GM12892 (cell line): ENCODE measurements around the gene LAP3. TPM values are rescaled to one million over a fixed set of nuclear protein-coding genes. Genes with fewer than 3 reads are reported as not detected.
"Not testable (repeated sequence)": the region's sequence is repeated elsewhere in the genome, so short reads cannot be mapped to it uniquely, and the experiment has no call there.

ENCODE experiments used
- DNase-seq: peaks from one replicate; pipeline ENCODE4 v3.0.0; 2011; ENCODE audit not compliant: insufficient read length
- FAIRE-seq: peaks from 2 replicates; lab custom pipeline; 2011; peaks lifted over from hg19 to GRCh38; lab: Jason Lieb, UNC
- POLR2A ChIP-seq: IDR thresholded peaks from 2 replicates; pipeline ENCODE4 v1.6.1; 2011; ENCODE audit warnings: low read depth, low read length, control low read depth
- POLR2AphosphoS5 ChIP-seq: IDR thresholded peaks from 2 replicates; pipeline ENCODE4 v1.6.1; 2011; ENCODE audit warnings: low read depth, low read length, control low read depth
- TAF1 ChIP-seq: IDR thresholded peaks from 2 replicates; pipeline ENCODE4 v1.6.1; 2011; ENCODE audit warnings: low read depth, mild to moderate bottlenecking, control low read depth, low read length, borderline replicate concordance
- polyA plus RNA-seq: library from polyadenylated mRNA; unstranded; fragments of >200 nt; gene quantifications from one replicate; pipeline ENCODE4 v1.2.1, GENCODE V29; 2012; ENCODE audit warnings: missing spikeins, inconsistent platforms; ENCODE audit not compliant: missing spikeins

Gene LAP3
- 188 TPM for polyA plus RNA-seq

DNA sequence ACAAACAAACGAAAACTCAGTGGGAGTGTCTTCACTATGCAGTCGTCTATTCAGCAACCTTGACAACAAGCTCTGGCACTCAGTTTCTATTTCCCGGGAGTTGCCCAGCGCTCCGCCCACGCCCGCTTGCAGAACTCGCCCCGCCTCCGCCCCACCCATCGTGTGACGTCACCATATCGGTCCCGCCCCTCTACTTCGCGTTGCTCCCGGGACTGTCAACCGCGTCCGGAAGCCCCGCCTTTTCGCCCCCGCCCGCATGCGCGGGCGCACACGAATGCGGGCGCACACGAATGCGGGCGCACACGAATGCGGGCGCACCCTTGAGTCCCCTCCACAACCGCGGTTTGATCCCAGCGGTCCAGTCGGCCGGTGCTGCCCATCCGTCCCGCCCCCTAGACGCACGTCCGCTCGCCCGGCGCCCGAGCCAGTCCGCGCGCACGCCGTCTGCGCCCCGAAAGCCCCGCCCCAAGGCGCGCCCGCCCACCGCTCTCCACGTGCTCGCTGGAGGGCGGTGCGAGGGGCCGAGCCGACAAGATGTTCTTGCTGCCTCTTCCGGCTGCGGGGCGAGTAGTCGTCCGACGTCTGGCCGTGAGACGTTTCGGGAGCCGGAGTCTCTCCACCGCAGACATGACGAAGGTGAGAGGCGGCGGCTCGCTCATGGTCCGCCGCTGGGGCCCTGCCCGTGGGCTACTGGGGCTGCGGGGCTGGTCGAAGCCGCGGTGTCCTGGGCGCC, at the start of gene LAP3:
TSS of gene LAP3 (plus strand) at position 267 of the 733 bp plus-strand sequence. CDS start at position 535, 268 bp downstream.
- peak; percentile 83 for DNase-seq
- TF ChIP-seq TAF1: peak; percentile 98
- TF ChIP-seq POLR2A: peak; percentile 99
- TF ChIP-seq POLR2AphosphoS5: peak; percentile 99
- FAIRE-seq: peak; percentile 99

DNA sequence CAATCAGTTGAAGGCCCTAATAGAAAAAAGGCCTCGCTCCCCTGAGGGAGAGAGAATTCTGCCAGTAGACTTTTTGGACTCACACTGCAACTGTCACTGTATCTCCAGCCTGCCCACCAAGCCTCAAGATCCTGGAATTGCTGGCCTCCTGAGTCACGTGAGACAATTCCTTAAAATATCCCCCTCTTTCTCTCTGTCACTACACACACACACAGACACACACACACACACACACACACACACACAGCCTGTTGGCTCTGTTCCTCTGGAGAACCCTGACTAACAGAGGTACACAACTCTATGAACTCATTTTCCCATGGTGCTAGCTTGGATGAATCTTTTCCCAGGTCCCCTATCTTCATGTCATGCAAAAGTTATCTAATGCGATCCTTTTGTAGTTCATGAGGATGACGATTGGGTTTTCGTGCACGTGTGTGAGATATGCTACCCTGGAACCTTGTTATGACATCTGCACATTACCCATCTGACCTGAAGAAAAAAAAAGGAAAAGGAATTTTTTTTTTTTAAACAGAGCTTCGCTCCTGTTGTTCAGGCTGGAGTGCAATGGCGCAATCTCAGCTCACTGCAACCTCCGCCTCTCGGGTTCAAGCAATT, 48.3 kb upstream of the LAP3 start:
- no peak for FAIRE-seq
- no peak for DNase-seq
- TF ChIP-seq POLR2AphosphoS5 (no peak), TAF1 (no peak), POLR2A (no peak)

- TF ChIP-seq POLR2AphosphoS5: no peak
- TF ChIP-seq POLR2A: no peak
- TF ChIP-seq TAF1: no peak
- no peak for DNase-seq
- FAIRE-seq: no peak
Measured at GRCh38 chr4:17531538-17532285, 45.3 kb upstream of the LAP3 start.

GRCh38 chr4:17534705-17535104, 42.3 kb upstream of the LAP3 start:
- TF ChIP-seq TAF1 (no peak), POLR2AphosphoS5 (no peak), POLR2A (no peak)
- no peak for FAIRE-seq
- no peak for DNase-seq

DNA sequence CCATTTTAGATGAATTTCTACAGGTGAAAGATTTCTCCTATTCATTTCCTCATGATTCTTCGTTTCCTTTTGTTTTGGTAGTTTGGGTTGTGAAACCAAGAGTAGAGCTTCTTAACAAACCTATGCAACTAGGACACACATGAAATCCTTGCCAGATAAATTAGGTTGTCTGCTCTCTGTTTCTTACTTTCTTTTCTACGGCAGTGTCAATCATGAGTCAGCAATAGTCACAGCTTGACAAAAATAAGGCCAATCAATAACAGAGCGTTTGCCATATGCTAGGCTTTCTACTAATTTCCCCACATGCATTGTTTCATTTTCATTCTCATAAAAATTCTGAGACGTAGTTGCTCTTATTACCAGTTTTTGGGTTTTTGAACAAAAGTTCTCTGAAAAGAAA, 41.8 kb upstream of the LAP3 start:
- FAIRE-seq (no peak), DNase-seq (no peak)
- no peak for TF ChIP-seq TAF1
- TF ChIP-seq POLR2A: no peak
- TF ChIP-seq POLR2AphosphoS5: no peak

- TF ChIP-seq POLR2A: no peak
- no peak for TF ChIP-seq POLR2AphosphoS5
- TF ChIP-seq TAF1: no peak
- FAIRE-seq: no peak
- DNase-seq: no peak
Measured at GRCh38 chr4:17535906-17536305, 41.1 kb upstream of the LAP3 start.

- not testable (repeated sequence) for FAIRE-seq, DNase-seq
Measured at GRCh38 chr4:17537060-17537459, 39.9 kb upstream of the LAP3 start.

- FAIRE-seq: no peak
- no peak for DNase-seq
- TF ChIP-seq POLR2AphosphoS5: no peak
- no peak for TF ChIP-seq TAF1
- no peak for TF ChIP-seq POLR2A
Measured at GRCh38 chr4:17544205-17544604, 32.8 kb upstream of the LAP3 start.

DNA sequence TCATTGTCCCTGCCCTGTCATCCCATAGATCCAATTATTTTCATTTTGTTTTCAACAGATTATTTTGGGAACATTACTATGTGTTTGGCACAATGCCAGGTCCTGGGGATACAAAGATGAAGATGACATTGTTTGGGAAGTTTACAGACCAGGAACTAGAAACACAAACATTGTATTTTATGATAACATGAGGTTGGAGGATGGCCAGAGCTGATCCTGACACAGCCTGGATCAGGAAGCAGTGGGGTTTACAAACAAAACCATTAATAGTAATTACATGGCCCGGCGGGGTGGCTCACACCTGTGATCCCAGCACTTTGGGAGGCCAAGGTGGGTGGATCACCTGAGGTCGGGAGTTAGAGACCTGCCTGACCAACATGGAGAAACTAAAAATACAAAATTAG, 32.2 kb upstream of the LAP3 start:
- no peak for FAIRE-seq
- DNase-seq: no peak

GRCh38 chr4:17545374-17546140, 31.4 kb upstream of the LAP3 start:
- TF ChIP-seq POLR2AphosphoS5 (no peak), POLR2A (no peak)
- DNase-seq (no peak), FAIRE-seq (no peak)

More for the DNA sequence above, 32.2 kb upstream of the LAP3 start:
- TF ChIP-seq POLR2AphosphoS5: no peak
- no peak for TF ChIP-seq POLR2A
- no peak for TF ChIP-seq TAF1

- FAIRE-seq: no peak
- no peak for DNase-seq
Measured at GRCh38 chr4:17546222-17546621, 30.8 kb upstream of the LAP3 start.

GRCh38 chr4:17546678-17547077, 30.3 kb upstream of the LAP3 start:
- DNase-seq (no peak), FAIRE-seq (no peak)
- TF ChIP-seq POLR2A (no peak), POLR2AphosphoS5 (no peak), TAF1 (no peak)

More at GRCh38 chr4:17546222-17546621, 30.8 kb upstream of the LAP3 start:
- TF ChIP-seq TAF1: no peak
- TF ChIP-seq POLR2AphosphoS5: no peak
- TF ChIP-seq POLR2A: no peak
